ENCODE measurements around the gene KRTAP3-1.

- TF ChIP-seq CTCF (IDR thresholded peaks at IDR 0.05) = no peak
- TF ChIP-seq POLR2A (IDR thresholded peaks at IDR 0.05) = no peak
- TF ChIP-seq POLR2AphosphoS5 (IDR thresholded peaks at IDR 0.05) = no peak
- no peak for TF ChIP-seq EP300 (IDR thresholded peaks at IDR 0.05)
Observed at GRCh38 chr17:41048441-41048840, 39.5 kb upstream of the KRTAP3-1 start.
